ENCODE data around the gene DMBX1. TPM values are rescaled to one million over a fixed set of nuclear protein-coding genes. Genes with fewer than 3 reads are reported as not detected.

Gene DMBX1
- total RNA-seq, 2 experiments from 2014 or later: 0.08 TPM; not detected in 1

GRCh38 chr1:46476673-46477072 is 13.0 kb upstream of the DMBX1 start:
- DNase-seq (no peak), ATAC-seq (no peak)
- CTCF ChIA-PET: interaction anchor here (0.7 to 1.9 kb wide), 8 partner anchors 11 to 248 kb away, joined by 3 to 14 read pairs (median 4); a partner anchor contains a TSS
- no peaks in the 10 kb centered on the region for H3K4me1 Mint-ChIP-seq (ENCODE audit: low read depth)
- H3K9me3 Mint-ChIP-seq (ENCODE audit: insufficient read depth): no peaks in the 10 kb centered on the region
- no peak overlapping the region for H3K4me3 Mint-ChIP-seq
- H3K27ac Mint-ChIP-seq: no peak overlapping the region
- peaks cover 34% of the 10 kb centered on the region for H3K27me3 Mint-ChIP-seq (ENCODE audit: low read depth)
- POLR2A ChIA-PET: no interaction called here
- no peaks in the 10 kb centered on the region for H3K36me3 Mint-ChIP-seq (ENCODE audit: low read depth)

- CTCF ChIA-PET: interaction anchor here (0.7 to 1.9 kb wide), 16 partner anchors 9 to 248 kb away, joined by 3 to 21 read pairs (median 4); a partner anchor contains a TSS
- Mint-ChIP-seq H3K27me3 (ENCODE audit: low read depth) (peaks cover 36% of the 10 kb centered on the region), H3K9me3 (ENCODE audit: insufficient read depth) (no peaks in the 10 kb centered on the region), H3K27ac (no peak overlapping the region), H3K4me1 (ENCODE audit: low read depth) (no peaks in the 10 kb centered on the region), H3K36me3 (ENCODE audit: low read depth) (no peaks in the 10 kb centered on the region), H3K4me3 (no peak overlapping the region)
- POLR2A ChIA-PET: no interaction called here
- ATAC-seq (peak; percentile 73), DNase-seq (peak; percentile 82)
These were observed 12.3 kb upstream of the DMBX1 start for GRCh38 chr1:46477153-46477929.

DNA sequence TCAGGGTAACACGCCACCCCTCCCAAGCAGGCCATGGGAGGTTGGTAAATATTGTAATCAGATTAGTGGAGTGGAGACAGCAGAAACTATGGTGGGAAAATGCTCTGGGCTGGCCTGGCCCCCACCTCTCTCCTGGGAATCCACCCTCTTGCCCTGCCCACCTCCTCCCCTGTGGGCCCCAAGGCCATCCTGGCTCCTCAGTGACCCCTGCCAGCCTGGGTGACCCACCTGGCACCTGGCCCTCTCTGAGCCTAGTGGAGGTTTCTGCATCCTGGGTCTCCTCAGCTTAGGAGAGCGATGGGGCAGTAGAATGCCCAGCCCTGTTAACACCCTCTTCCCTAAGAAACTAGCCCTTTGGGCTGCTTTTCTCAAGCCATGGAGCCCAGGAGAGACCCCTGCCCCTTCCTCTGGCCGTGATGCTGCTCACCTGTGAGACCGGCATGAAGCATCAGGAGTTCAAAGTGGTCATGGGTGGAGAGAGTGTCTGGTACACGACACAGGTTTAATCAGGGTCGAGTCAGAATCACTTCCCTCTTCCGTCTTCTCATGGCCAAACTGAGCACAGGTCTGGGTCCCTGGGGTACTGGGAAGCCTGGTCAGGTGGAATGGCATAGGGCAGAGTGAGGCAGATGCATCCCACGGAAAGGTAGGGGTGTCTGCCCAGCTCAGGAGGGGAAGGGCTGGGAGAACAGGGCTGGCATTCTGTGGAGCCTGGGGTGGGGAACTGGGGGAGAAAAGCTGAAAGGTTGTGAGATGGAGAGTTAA is 10.7 kb upstream of the DMBX1 start:
- H3K4me3 Mint-ChIP-seq: no peak overlapping the region
- POLR2A ChIA-PET: no interaction called here

DNA sequence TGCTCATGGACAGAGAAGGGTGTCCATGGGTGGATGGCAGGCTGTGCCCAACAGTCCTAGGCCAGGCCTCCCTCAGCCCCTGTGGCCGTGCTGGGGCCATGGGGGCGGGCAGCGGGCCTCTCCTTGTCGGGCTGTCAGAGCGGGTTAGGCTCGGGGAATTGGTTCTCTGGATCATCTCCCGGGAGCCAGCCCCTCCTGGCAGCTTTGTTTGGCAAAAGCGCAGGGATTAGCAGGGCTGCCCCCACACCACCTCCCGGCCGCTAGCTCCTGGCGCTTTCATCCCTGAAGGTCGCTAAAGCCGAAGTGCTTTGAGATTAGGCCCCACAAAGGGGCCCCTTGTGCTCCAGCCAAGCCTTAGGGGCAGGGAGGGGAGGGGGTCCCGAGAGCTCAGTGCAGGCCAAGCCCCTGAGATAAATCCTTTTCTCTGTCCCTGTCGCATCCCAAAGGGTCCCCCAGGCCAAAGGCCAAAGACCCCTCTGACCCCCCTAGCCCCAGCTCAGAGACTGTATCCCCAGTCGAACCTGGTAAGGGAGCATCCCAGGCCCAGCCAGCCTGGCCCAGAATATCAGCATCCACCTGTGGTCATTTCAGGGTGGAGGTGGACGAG is 9.8 kb upstream of the DMBX1 start:
- no peak for ATAC-seq
- no peak for DNase-seq
- no peak overlapping the region for H3K27ac Mint-ChIP-seq
- ChIA-PET POLR2A (no interaction called here), CTCF (interaction anchor here (0.6 to 4.9 kb wide), 3 partner anchors 33 to 245 kb away, joined by 3 to 32 read pairs (median 12); no protein-coding TSS in a partner anchor)
- H3K36me3 Mint-ChIP-seq (ENCODE audit: low read depth): no peaks in the 10 kb centered on the region
- no peaks in the 10 kb centered on the region for H3K9me3 Mint-ChIP-seq (ENCODE audit: insufficient read depth)
- H3K4me1 Mint-ChIP-seq (ENCODE audit: low read depth): no peaks in the 10 kb centered on the region
- peaks cover 41% of the 10 kb centered on the region for H3K27me3 Mint-ChIP-seq (ENCODE audit: low read depth)
- no peak overlapping the region for H3K4me3 Mint-ChIP-seq

More for the DNA sequence above, 10.7 kb upstream of the DMBX1 start:
- Mint-ChIP-seq H3K36me3 (ENCODE audit: low read depth) (no peaks in the 10 kb centered on the region), H3K27ac (no peak overlapping the region), H3K27me3 (ENCODE audit: low read depth) (peaks cover 38% of the 10 kb centered on the region), H3K4me1 (ENCODE audit: low read depth) (no peaks in the 10 kb centered on the region), H3K9me3 (ENCODE audit: insufficient read depth) (no peaks in the 10 kb centered on the region)
- CTCF ChIA-PET: interaction anchor here (1.1 to 4.9 kb wide), 9 partner anchors 7 to 247 kb away, joined by 3 to 32 read pairs (median 5); a partner anchor contains a TSS
- DNase-seq: no peak
- no peak for ATAC-seq

DNA sequence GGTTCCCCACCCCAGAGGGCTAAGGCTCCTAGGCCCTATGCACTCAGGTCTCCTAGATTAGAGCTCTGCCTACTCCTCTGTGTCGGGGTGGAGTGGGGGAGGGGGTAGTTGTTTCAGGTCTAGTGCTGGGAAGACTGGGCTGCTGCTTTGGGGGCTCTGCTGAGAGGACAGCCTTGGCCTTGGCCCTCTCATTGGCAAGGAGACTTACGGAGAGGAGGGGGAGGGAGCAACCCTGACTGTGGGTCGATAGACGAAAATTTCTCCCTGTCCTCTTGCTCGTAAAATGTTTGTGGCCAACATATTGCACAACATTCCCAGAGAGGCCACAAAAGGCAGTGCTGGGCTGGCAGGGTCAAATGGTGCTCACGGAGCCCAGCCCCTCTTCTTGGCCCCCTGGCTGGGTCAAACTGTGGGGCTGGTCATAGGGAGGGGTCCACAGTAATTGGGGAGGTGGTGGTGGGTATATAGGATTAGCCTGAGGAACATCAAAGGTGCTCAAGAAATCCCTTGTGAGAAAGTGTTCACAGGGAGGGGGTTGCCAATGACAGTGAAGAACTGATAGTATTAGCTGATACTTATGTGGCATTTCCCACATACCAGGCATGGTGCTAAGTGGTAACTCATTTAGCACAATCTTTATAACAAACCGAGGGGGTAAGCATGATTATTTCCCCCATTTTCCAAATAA is 8.5 kb upstream of the DMBX1 start:
- POLR2A ChIA-PET: no interaction called here
- CTCF ChIA-PET: interaction anchor here (1.4 to 4.9 kb wide), 7 partner anchors 34 to 244 kb away, joined by 3 to 32 read pairs (median 4); a partner anchor contains a TSS
- H3K9me3 Mint-ChIP-seq (ENCODE audit: insufficient read depth): no peaks in the 10 kb centered on the region
- peaks cover 45% of the 10 kb centered on the region for H3K27me3 Mint-ChIP-seq (ENCODE audit: low read depth)
- H3K4me1 Mint-ChIP-seq (ENCODE audit: low read depth): no peaks in the 10 kb centered on the region
- no peak for ATAC-seq
- H3K4me3 Mint-ChIP-seq: no peak overlapping the region
- H3K27ac Mint-ChIP-seq: no peak overlapping the region
- DNase-seq: no peak
- H3K36me3 Mint-ChIP-seq (ENCODE audit: low read depth): no peaks in the 10 kb centered on the region

GRCh38 chr1:46481961-46482360 is 7.7 kb upstream of the DMBX1 start:
- CTCF ChIA-PET: interaction anchor here (1.5 to 4.9 kb wide), 6 partner anchors 35 to 243 kb away, joined by 3 to 32 read pairs (median 5); a partner anchor contains a TSS
- H3K27me3 Mint-ChIP-seq (ENCODE audit: low read depth): peaks cover 54% of the 10 kb centered on the region
- DNase-seq (no peak), ATAC-seq (no peak)
- no peak overlapping the region for H3K27ac Mint-ChIP-seq
- H3K9me3 Mint-ChIP-seq (ENCODE audit: insufficient read depth): no peaks in the 10 kb centered on the region
- POLR2A ChIA-PET: no interaction called here
- no peak overlapping the region for H3K4me3 Mint-ChIP-seq
- H3K36me3 Mint-ChIP-seq (ENCODE audit: low read depth): no peaks in the 10 kb centered on the region
- H3K4me1 Mint-ChIP-seq (ENCODE audit: low read depth): no peaks in the 10 kb centered on the region

GRCh38 chr1:46483589-46483988 is 6.0 kb upstream of the DMBX1 start:
- no peak for ATAC-seq
- POLR2A ChIA-PET: no interaction called here
- H3K36me3 Mint-ChIP-seq (ENCODE audit: low read depth): no peaks in the 10 kb centered on the region
- H3K27me3 Mint-ChIP-seq (ENCODE audit: low read depth): peaks cover 68% of the 10 kb centered on the region
- no peak overlapping the region for H3K4me3 Mint-ChIP-seq
- H3K9me3 Mint-ChIP-seq (ENCODE audit: insufficient read depth): no peaks in the 10 kb centered on the region
- peaks cover 1% of the 10 kb centered on the region for H3K4me1 Mint-ChIP-seq (ENCODE audit: low read depth)
- H3K27ac Mint-ChIP-seq: no peak overlapping the region
- no peak for DNase-seq
- CTCF ChIA-PET: interaction anchor here (1.6 to 4.9 kb wide), 2 partner anchors 37 to 44 kb away, joined by 3 to 32 read pairs; no protein-coding TSS in a partner anchor

GRCh38 chr1:46484783-46485490 is 4.7 kb upstream of the DMBX1 start:
- DNase-seq (no peak), ATAC-seq (no peak)
- H3K27ac Mint-ChIP-seq: no peak overlapping the region
- H3K4me1 Mint-ChIP-seq (ENCODE audit: low read depth): peaks cover 12% of the 10 kb centered on the region
- peaks cover 1% of the 10 kb centered on the region for H3K36me3 Mint-ChIP-seq (ENCODE audit: low read depth)
- peaks cover 75% of the 10 kb centered on the region for H3K27me3 Mint-ChIP-seq (ENCODE audit: low read depth)
- CTCF ChIA-PET: no interaction called here
- H3K4me3 Mint-ChIP-seq: no peak overlapping the region
- no peaks in the 10 kb centered on the region for H3K9me3 Mint-ChIP-seq (ENCODE audit: insufficient read depth)
- POLR2A ChIA-PET: no interaction called here

- ATAC-seq (no peak), DNase-seq (no peak)
- ChIA-PET POLR2A (no interaction called here), CTCF (interaction anchor here (1.2 to 3.8 kb wide), 3 partner anchors 8 to 44 kb away, joined by 4 to 18 read pairs (median 9); no protein-coding TSS in a partner anchor)
- peaks cover 81% of the 10 kb centered on the region for H3K27me3 Mint-ChIP-seq (ENCODE audit: low read depth)
- H3K36me3 Mint-ChIP-seq (ENCODE audit: low read depth): peaks cover 4% of the 10 kb centered on the region
- no peak overlapping the region for H3K4me3 Mint-ChIP-seq
- no peak overlapping the region for H3K27ac Mint-ChIP-seq
- H3K9me3 Mint-ChIP-seq (ENCODE audit: insufficient read depth): no peaks in the 10 kb centered on the region
- H3K4me1 Mint-ChIP-seq (ENCODE audit: low read depth): peaks cover 15% of the 10 kb centered on the region
These were observed 3.8 kb upstream of the DMBX1 start for GRCh38 chr1:46485564-46486431.

DNA sequence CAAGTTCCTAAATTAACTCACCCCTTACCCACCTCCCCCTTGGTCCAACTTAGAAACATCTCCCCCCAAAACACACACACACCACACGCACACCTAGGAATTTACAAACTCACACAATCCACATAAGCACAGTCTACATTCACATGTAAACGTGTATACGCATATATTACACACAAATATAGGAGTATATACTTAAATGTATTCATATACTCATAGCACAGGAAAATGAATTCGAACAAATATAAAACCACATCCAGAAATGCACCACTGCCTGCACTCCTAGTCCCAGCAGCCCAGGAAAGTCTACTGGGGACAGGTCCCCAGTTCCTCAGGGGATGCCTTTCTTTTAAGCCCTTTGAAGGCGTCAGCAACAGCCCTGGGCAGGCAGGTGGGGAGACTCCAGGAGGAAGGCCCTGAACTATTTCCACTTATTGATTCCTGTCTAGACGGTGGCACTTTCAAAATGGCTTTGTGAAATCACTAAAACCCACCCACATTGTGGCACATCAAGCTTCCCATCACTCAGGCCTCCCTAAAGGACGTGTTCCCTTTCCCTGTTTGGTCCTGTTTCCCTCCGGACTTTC is 3.1 kb upstream of the DMBX1 start:
- Mint-ChIP-seq H3K9me3 (ENCODE audit: insufficient read depth) (no peaks in the 10 kb centered on the region), H3K27ac (no peak overlapping the region), H3K27me3 (ENCODE audit: low read depth) (peaks cover 81% of the 10 kb centered on the region), H3K4me1 (ENCODE audit: low read depth) (peaks cover 15% of the 10 kb centered on the region), H3K4me3 (no peak overlapping the region), H3K36me3 (ENCODE audit: low read depth) (peaks cover 4% of the 10 kb centered on the region)
- no peak for ATAC-seq
- DNase-seq: no peak
- ChIA-PET CTCF (interaction anchor here (1.0 to 3.8 kb wide), 7 partner anchors 9 to 238 kb away, joined by 4 to 18 read pairs (median 6); no protein-coding TSS in a partner anchor), POLR2A (no interaction called here)
